B cell (primary cell): ENCODE results near the gene KHDC3L. TPM values are rescaled to one million over a fixed set of nuclear protein-coding genes. Genes with fewer than 3 reads are reported as not detected.

Experiments used
- ATAC-seq: fragments of 200-7000 bp; cut with Tn5 transposase; one replicate; pipeline ENCODE4 v1.10.0; 2021; ENCODE audit warnings: low read depth, mild to moderate bottlenecking, moderate number of reproducible peaks, moderate library complexity
- CTCF ChIA-PET: fragments of 350-600 bp; sonication (Branson Sonifier 250); formaldehyde crosslinking; loops from one replicate; lab custom pipeline; 2021; ENCODE audit warnings: antibody characterized with exemption, inconsistent platforms; lab: Charles Lee
- POLR2A ChIA-PET: fragments of 350-600 bp; sonication (Branson Sonifier 250); formaldehyde crosslinking; loops from one replicate; lab custom pipeline; 2021; ENCODE audit warnings: antibody characterized with exemption; lab: Charles Lee
- DNase-seq: peaks from one replicate; pipeline ENCODE4 v3.0.0; 2013
- H2AFZ ChIP-seq: 2 replicates; pipeline ENCODE4 v1.6.1; 2012; ENCODE audit warnings: mild to moderate bottlenecking, low read depth, low read length; ENCODE audit not compliant: insufficient read depth, poor library complexity, severe bottlenecking
- H3K27ac ChIP-seq, 2 donors: 1 replicate in 1 of 2; 2 replicates in 1 of 2; pipeline ENCODE4 v1.5.1; 2012 to 2013; ENCODE audit warnings: low read length in 2 of 2, mild to moderate bottlenecking in 2 of 2, moderate library complexity in 1 of 2
- H3K27me3 ChIP-seq, 4 experiments: fragments of 200-600 bp in 1 of 4; sonication (generic) in 1 of 4; replicated peaks in 1 of 4; 1 replicate in 2 of 4; 2 replicates in 2 of 4; pipeline versions ENCODE4 v1.6.1 to v1.7.0; 2013 to 2016; ENCODE audit warnings: low read length in 3 of 4, mild to moderate bottlenecking in 2 of 4, mixed read lengths in 1 of 4, moderate library complexity in 1 of 4; ENCODE audit not compliant: insufficient read depth in 4 of 4, control insufficient read depth in 3 of 4; ENCODE audit errors: control extremely low read depth in 1 of 4
- H3K36me3 ChIP-seq, 2 experiments: replicated peaks in 1 of 2; 1 replicate in 1 of 2; 2 replicates in 1 of 2; pipeline versions ENCODE4 v1.6.1 to v1.7.1; 2013; ENCODE audit warnings: low read length in 1 of 2; ENCODE audit not compliant: insufficient read depth in 2 of 2, control insufficient read depth in 1 of 2; ENCODE audit errors: control extremely low read depth in 1 of 2, extremely low read depth in 1 of 2
- H3K4me1 ChIP-seq, 2 donors: fragments of 200-600 bp in 1 of 2; sonication (generic) in 1 of 2; 1 replicate in 1 of 2; 2 replicates in 1 of 2; pipeline versions ENCODE4 v1.5.1 to v1.6.1; 2013 to 2017; ENCODE audit warnings: low read length in 2 of 2; ENCODE audit not compliant: control insufficient read depth in 2 of 2, insufficient read depth in 2 of 2
- H3K4me2 ChIP-seq: replicated peaks from 2 replicates; pipeline ENCODE3; 2012; ENCODE audit warnings: mild to moderate bottlenecking, low read depth, low read length; ENCODE audit not compliant: poor library complexity, severe bottlenecking
- H3K4me3 ChIP-seq, 5 experiments: fragments of 200-600 bp in 1 of 5; sonication (generic) in 1 of 5; 1 replicate in 3 of 5; 2 replicates in 2 of 5; pipeline versions ENCODE4 v1.5.1 to v1.7.0; 2011 to 2016; ENCODE audit warnings: low read length in 4 of 5, mild to moderate bottlenecking in 4 of 5, low read depth in 2 of 5, control low read depth in 1 of 5, moderate library complexity in 1 of 5; ENCODE audit not compliant: insufficient read depth in 1 of 5; ENCODE audit errors: control extremely low read depth in 1 of 5, extremely low read depth in 1 of 5
- H3K79me2 ChIP-seq: fragments of 200-600 bp; sonication (generic); one replicate; pipeline ENCODE4 v1.6.0; 2016; ENCODE audit warnings: low read length; ENCODE audit not compliant: control insufficient read depth, insufficient read depth
- H3K9ac ChIP-seq: fragments of 200-600 bp; sonication (generic); 2 replicates; pipeline ENCODE4 v1.6.1; 2017; ENCODE audit warnings: mild to moderate bottlenecking, low read length, moderate library complexity
- H3K9me3 ChIP-seq, 3 donors: one replicate each; pipeline versions ENCODE4 v1.6.1 to v1.7.1; 2013; ENCODE audit warnings: low read length in 2 of 3; ENCODE audit not compliant: control insufficient read depth in 2 of 3, insufficient read depth in 1 of 3; ENCODE audit errors: control extremely low read depth in 1 of 3
- H4K20me1 ChIP-seq: 2 replicates; pipeline ENCODE4 v1.6.0; 2012; ENCODE audit warnings: mild to moderate bottlenecking, low read length; ENCODE audit not compliant: insufficient read depth, control insufficient read depth, poor library complexity, severe bottlenecking
- H3K27ac Mint-ChIP-seq: one replicate; pipeline ENCODE4 v1.8.0; 2021; ENCODE audit warnings: mixed read lengths
- H3K27me3 Mint-ChIP-seq: one replicate; pipeline ENCODE4 v1.8.0; 2021; ENCODE audit warnings: mixed read lengths
- H3K4me1 Mint-ChIP-seq: one replicate; pipeline ENCODE4 v1.8.0; 2021; ENCODE audit warnings: mixed read lengths
- H3K4me3 Mint-ChIP-seq: one replicate; pipeline ENCODE4 v1.8.0; 2021; ENCODE audit warnings: mixed read lengths
- H3K9me3 Mint-ChIP-seq: one replicate; pipeline ENCODE4 v1.8.0; 2022; ENCODE audit warnings: mixed read lengths; ENCODE audit not compliant: insufficient read depth
- CTCF ChIP-seq: fragments of 200-600 bp; IDR thresholded peaks from one replicate; pipeline ENCODE4 v1.8.0; 2022; ENCODE audit warnings: antibody characterized with exemption, mild to moderate bottlenecking
- EZH2 ChIP-seq: IDR thresholded peaks from 2 replicates; pipeline ENCODE4 v1.6.1; 2012; ENCODE audit warnings: borderline replicate concordance, low read depth, mild to moderate bottlenecking, moderate library complexity, low read length; ENCODE audit not compliant: insufficient read depth, poor library complexity, severe bottlenecking
- WGBS: methylation state at CpG from one replicate; pipeline ENCODE4 v1.1.5; 2013; ENCODE audit warnings: missing lambda C conversion rate; ENCODE audit not compliant: insufficient coverage; 5-methylcytosine and 5-hydroxymethylcytosine counted together
- intact Hi-C: fragments of 100-400 bp; cut with micrococcal nuclease; formaldehyde crosslinking; loops from one replicate; pipeline ENCODE4 v1.10.0; 2022
- polyA plus RNA-seq: library from polyadenylated mRNA; depleted of rRNA; stranded (reverse); fragments of >200 nt; gene quantifications from 2 replicates; pipeline ENCODE4 v1.2.3, GENCODE V29; 2012
- total RNA-seq, 2 donors: library from RNA; stranded (reverse); fragments of 120-200 nt in 1 of 2; gene quantifications; 1 replicate in 1 of 2; 2 replicates in 1 of 2; pipeline versions ENCODE4 v1.2.3 to v1.2.4, GENCODE V29; 2013 to 2022

Gene KHDC3L
- total and polyA plus RNA-seq, 2 donors (not counting 1 experiment from before 2014, with no cell fraction given), result not detected

- Histone ChIP-seq H3K4me2 (no peak overlapping the region), H3K9ac (no peak overlapping the region), H4K20me1 (no peaks in the 10 kb centered on the region), H3K4me1 (no peaks in the 10 kb centered on the region), H2AFZ (no peak overlapping the region), H3K27me3 (no peaks in the 10 kb centered on the region), H3K9me3 (peaks cover 0 to 11% (median 0%) of the 10 kb centered on the region in 3 donors), H3K36me3 (no peaks in the 10 kb centered on the region), H3K4me3 (no peak overlapping the region), H3K79me2 (no peaks in the 10 kb centered on the region), H3K27ac (no peak overlapping the region)
- Mint-ChIP-seq H3K27me3 (no peaks in the 10 kb centered on the region), H3K9me3 (no peaks in the 10 kb centered on the region), H3K4me3 (no peak overlapping the region), H3K27ac (no peak overlapping the region), H3K4me1 (no peaks in the 10 kb centered on the region)
- DNase-seq, result no peak
- ATAC-seq, result no peak
- TF ChIP-seq CTCF (no peak), EZH2 (no peak)
- ChIA-PET CTCF (no interaction called here), POLR2A (no interaction called here)
- WGBS, result no CpG with 5 or more reads among the region's 10 CpGs
- intact Hi-C loops, result no loop called here
Observed at GRCh38 chr6:73395875-73396274, 33.4 kb downstream of the KHDC3L start.

GRCh38 chr6:73400656-73401055 is 38.2 kb downstream of the KHDC3L start:
- Histone ChIP-seq H3K4me2 (no peak overlapping the region), H3K9ac (no peak overlapping the region), H3K9me3 (no peaks in the 10 kb centered on the region), H3K27ac (no peak overlapping the region), H3K4me3 (no peak overlapping the region), H3K4me1 (no peaks in the 10 kb centered on the region), H2AFZ (no peak overlapping the region), H3K27me3 (no peaks in the 10 kb centered on the region), H4K20me1 (no peaks in the 10 kb centered on the region), H3K79me2 (no peaks in the 10 kb centered on the region), H3K36me3 (no peaks in the 10 kb centered on the region)
- intact Hi-C loops, result no loop called here
- DNase-seq, result no peak
- no peaks in the 10 kb centered on the region for H3K4me1 Mint-ChIP-seq
- H3K4me3 Mint-ChIP-seq, result no peak overlapping the region
- no peak for ATAC-seq
- H3K27me3 Mint-ChIP-seq, result no peaks in the 10 kb centered on the region
- TF ChIP-seq CTCF (no peak), EZH2 (no peak)
- ChIA-PET CTCF (no interaction called here), POLR2A (no interaction called here)
- H3K27ac Mint-ChIP-seq, result no peak overlapping the region
- H3K9me3 Mint-ChIP-seq, result no peaks in the 10 kb centered on the region
